HG03175 (cell line): ENCODE results near the gene LSM14B.

Experiments used
- ATAC-seq: cut with Tn5 transposase; IDR thresholded peaks from one replicate; pipeline ENCODE4 v1.9.1; 2021; ENCODE audit warnings: mild to moderate bottlenecking, moderate library complexity; ENCODE audit not compliant: unreplicated experiment

LSM14B gene

DNA sequence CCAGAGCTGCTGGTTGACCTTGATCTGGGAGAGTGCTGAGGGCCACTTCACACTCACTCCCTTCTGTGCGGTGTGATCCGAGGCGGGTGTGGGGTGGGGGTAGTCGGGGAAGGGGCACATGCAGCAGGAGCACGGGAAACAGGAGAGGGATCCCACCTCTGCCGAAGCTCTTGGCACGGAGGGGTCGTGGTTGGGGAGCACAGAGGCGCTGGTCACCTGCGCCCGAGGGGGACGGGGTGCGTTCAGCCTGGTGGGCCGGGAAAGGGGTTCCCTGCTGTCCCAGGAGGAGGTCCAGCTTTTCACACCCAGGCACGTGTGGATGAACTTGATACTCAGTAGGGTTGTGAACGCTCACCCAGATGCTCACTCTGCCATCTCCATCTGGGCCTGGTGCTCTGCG, 38.6 kb downstream of the LSM14B start:
- no peak for ATAC-seq

DNA sequence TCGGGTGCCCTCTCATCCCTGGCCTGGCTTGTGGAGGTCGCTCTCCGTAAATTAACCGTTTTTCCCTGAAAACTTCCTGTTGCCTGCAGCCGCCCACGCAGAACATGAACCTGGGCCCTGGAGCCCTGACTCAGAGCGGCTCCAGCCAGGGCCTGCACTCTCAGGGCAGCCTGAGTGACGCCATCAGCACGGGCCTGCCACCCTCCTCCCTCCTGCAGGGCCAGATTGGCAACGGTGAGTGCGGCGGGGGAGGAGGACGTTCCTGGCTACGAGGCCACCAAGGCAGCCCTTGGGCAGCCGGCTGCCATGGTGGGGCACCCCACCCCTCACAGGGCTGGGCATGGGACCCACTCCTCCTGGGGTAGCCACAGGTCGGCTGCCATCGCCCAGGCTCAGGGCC, 39.1 kb downstream of the LSM14B start:
- no peak for ATAC-seq

DNA sequence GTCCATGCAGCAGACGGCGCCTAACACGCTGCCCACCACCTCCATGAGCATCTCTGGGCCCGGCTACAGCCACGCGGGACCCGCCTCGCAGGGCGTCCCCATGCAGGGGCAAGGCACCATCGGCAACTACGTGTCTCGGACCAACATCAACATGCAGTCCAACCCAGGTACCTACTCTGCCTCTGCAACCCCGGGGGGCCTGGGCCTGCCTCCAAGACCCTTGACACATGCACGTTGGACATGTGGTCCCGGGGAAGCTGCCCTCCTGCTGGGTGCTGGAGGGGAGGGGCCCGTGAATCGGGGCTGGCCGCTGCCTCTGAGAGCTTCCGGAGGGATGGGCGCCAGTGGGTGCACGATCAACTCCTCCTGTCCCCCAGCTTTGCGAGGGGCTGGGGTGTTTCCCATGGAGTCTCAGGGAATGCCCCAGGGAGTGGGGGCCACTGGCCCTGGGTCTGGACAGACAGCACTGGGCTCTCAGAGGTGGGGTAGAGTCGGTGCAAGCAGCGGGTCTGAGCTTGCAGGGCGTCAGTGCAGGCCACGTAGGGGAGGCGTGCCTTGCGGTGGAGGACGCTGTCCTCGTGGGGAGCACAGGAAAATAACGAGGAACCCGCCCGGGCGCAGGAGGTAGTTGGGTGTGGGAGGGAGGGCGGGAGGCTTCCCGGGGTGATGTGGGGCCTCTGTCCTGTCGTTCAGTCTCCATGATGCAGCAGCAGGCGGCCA, 40.6 kb downstream of the LSM14B start:
- ATAC-seq = no peak

DNA sequence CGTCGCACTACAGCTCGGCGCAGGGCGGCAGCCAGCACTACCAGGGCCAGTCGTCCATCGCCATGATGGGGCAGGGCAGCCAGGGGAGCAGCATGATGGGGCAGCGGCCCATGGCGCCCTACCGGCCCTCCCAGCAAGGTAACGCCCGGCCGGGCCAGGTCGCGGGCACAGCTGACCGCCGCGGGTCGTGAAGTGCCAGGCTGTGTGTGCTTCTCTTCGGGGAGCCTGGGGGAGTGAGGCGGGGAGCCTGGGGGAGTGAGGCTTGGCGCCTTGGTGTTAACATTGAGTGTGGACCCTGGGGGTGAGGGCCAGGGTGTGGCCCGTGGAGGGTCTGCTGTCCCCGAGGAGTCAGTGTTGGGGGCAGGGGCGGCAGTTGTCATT, 41.2 kb downstream of the LSM14B start:
- ATAC-seq = no peak

DNA sequence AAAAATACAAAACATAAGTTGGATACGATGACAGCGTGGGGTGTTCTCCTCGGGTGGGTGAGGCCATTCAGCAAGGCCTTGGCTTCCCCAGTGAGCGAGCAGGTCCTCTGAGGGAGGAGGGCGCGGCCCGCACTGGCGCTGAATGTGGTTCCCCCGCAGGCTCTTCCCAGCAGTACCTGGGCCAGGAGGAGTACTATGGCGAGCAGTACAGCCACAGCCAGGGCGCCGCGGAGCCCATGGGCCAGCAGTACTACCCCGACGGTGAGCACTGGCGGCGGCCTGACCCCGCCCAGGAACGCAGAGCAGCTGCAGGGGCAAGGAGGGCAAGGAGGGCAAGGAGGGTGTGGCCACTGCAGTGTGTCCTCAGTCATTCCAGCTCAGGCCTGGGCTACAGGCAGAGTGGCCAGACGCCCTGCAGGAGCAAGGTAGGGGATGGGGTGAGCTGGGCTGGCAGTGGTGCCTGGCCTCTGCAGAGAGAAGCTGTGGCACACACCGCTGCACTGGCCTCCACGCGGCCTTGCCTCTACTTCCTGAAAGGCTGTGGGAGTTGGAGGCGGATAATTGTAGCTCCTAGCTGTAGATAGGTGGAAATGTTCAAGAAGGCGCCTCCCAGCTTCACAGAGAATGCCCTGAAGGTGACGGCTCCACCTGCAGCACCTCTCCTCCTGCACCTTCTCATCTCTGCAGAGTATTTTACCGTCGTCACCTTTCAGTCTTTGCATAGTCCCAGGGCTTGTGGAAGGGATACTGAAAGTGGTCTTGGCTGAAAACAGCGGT, 41.9 kb downstream of the LSM14B start:
- ATAC-seq = no peak

DNA sequence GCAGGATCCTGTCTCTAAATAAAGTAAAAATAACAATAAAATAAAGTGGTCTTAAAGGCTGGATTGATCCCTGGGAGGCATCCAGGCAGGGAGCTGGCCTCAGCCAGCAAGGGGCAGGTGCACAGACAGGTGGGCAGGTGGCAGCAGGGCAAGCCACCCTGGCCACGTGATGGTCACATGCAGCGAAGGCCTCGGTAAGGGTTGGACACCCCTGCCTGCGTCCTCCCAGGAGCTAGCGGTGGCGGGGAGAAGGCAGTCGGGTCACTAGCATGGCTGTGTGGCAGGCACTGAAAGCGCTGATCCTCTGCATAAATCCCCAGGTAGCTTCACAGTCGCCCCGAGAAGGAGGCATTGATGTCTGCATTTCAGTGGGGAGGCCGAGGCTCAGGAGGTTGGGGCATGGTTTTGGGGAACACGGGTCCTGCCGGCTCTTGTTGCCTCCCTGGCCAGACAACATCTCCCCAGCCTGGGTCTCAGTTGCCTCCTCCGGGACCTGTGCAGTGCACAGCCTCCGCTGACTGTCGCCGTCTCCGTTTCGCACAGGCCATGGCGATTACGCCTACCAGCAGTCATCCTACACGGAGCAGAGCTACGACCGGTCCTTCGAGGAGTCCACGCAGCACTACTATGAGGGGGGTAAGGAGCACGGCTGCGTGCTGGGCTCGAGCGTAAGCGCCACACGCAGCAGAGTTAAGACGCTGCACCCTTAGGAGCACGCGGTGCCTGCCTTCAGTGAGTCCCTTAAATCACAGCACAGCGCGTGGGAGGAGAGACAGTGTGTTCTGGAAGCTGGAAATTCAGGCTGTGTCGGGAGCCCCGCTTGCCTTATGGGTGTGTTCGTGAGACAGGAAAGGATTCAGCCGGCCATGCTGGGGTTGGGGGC, 42.8 kb downstream of the LSM14B start:
- ATAC-seq = no peak

DNA sequence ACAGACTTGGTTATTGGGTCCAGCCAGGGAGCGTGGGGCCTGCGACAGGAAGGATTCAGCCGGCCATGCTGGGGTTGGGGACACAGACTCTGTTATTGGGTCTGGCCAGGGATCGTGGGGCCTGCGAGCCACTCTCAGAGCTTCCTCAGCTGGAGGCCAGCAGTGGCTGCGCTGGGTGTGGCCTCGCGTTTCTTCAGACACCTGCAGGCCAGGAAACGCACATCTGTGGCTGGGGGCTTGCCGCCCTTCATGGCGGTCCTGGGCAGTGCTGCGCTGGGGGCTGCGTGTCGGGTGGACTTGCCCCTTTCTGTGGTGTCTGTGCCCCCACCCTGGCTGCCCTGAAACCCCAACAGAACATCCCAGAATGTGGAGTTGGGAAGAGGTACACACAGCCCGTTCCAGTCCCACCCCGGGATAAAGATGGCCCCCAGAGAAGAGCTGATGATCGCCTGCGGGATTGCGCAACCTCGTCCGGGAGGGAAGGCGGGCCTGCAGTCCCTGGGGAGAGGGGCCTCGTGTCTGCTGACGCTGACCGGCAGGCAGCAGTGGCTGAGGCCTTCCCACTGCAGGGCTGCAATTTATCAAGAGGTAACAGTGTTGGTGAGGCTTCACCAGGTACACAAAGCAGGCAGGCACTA, 43.6 kb downstream of the LSM14B start:
- ATAC-seq = no peak

DNA sequence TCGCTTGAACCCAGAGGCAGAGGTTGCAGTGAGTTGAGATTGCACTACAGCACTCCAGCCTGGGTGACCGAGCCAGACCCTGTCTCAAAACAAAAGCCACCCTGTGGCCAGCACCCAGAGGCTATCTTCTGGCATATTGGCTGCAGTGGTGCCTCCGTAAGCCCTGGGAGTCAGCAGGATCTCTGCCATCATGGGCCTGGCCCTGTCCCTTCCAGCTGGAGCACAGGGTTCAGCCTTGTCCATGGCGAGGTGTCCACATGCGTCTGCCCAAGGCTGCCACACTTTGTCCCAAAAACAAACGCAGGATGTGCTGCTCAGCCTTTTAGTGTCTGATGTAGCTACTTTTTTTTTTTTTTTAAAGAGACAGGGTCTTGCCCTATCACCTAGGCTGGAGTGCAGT, 45.2 kb downstream of the LSM14B start:
- ATAC-seq = no peak

DNA sequence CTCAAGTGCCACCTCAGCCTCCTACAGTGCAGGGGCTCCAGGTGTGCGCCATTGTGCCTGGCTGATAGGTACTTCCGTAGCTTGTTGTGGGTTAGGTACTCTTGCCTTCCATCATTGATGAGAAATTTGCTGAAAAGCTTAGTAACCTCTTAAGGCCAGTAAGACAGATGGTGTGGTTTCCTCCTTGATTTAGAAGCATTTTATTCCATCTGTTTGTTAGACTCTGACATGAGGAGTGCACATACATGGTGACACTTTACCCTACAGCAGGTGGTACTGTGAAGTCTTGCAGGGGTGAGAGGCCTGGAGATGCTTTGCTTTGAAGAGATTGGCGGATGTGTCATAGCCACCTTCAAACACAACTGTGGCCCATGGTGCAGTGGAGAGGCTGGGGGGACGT, 45.8 kb downstream of the LSM14B start:
- ATAC-seq = no peak

DNA sequence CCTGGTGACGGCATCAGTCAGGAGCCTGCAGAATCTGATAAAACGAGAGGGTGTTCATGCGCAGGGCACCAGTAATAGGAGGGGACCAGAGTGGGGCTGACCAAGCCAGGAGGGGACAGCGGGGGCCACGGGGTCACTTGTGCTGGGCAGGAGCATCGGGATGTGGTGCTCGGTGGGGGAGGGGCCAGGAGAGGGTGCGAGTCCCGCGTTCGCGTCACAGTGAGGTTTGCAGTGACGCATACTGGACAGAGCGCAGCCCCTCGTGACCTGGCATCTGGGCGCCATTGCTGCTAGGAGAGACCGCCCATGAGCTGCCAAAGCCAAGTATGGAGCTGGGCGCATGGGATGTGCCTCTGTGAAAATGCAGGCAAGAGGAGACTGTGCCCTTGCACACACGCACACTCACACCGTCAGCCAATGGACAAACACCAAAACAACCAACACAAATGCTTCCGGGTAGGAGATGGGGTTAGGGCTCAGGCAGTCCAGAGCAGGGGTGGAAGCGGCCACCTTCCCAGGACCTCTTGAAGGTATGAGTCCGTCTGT, 46.7 kb downstream of the LSM14B start:
- no peak for ATAC-seq

DNA sequence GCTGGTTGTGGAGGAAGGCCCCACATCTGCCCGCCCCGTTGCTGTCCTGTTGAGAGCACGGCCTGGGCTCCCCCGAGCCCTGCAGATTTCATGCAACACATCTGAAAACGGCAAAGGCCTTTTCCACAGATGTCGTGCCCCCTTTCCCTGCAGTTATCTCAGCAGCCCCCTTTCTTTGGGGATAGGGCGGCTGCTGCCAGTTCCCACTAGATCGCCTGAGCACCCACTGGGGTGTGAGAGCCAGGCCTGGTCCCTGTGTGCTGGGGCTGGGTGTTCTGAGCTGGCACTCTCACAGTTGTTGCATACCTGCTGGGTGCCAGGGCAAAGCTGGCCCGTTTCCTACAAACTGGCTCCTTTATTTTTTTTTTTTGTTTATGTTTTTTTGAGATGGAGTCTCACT, 48.3 kb downstream of the LSM14B start:
- ATAC-seq = no peak

DNA sequence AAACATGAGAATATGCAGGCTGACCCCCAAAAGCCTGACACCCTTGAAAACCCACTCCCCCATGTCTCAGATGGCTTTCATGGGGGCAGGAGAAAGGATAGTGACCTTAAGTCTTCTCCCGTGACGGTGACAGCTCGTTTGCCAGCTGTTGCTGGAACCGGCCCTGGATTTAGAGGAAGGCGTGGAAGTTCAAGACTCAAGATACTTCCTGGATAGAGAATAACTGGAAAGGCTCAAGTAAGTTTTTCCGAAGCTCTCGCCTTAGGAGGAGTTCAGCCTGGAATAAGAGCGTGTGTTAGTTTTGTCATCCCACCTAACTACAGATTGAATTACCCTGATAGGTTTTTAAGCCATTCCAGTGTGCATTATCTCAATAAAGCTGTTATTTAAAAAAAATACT, 49.0 kb downstream of the LSM14B start:
- ATAC-seq = no peak

DNA sequence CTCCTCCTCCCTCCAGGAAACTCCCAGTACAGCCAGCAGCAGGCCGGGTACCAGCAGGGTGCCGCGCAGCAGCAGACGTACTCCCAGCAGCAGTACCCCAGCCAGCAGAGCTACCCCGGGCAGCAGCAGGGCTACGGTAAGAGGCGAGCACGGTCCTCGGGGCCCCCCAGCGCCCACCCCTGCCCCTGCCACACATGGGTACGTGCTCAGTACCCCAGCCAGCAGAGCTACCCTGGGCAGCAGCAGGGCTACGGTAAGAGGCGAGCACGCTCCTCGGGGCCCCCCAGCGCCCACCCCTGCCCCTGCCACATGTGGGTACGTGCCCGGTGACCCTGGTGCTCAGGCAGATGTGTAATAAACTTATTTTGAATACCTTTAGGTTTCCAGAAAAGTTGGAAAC, 50.4 kb downstream of the LSM14B start:
- no peak for ATAC-seq

DNA sequence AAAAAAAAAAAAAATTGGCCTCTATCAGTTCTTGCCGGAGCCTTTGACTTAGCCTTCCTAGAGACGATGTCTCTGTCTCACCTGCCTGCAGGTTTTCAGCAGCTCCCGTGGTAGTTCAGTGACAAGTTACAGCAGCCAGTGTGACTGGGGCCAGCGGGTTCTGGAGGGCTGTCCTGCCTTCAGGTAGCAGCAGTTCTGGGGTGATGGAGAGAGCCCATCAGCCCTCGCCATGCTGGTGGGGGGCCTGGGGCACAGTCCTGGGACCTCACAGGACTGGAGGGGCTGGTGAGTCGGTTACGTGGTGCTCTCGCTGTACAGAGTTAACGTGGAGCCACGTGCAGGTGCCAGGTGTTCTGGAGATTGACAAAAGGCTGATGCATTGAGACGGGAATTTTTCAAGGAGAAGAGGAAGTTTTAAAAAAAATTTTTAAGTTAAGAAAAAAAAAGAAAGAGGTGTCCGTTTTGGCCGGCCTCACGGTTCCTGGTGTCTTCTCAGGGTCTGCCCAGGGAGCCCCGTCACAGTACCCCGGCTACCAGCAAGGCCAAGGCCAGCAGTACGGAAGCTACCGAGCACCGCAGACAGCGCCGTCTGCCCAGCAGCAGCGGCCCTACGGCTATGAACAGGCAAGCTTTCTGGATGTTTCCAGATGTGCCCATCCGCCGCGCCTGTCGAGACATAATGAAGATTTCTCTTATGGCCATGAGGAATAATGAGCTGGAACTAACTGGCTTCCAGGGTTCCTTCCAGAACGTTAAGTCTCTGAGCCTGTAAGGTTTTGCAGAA, 51.9 kb downstream of the LSM14B start:
- no peak for ATAC-seq

DNA sequence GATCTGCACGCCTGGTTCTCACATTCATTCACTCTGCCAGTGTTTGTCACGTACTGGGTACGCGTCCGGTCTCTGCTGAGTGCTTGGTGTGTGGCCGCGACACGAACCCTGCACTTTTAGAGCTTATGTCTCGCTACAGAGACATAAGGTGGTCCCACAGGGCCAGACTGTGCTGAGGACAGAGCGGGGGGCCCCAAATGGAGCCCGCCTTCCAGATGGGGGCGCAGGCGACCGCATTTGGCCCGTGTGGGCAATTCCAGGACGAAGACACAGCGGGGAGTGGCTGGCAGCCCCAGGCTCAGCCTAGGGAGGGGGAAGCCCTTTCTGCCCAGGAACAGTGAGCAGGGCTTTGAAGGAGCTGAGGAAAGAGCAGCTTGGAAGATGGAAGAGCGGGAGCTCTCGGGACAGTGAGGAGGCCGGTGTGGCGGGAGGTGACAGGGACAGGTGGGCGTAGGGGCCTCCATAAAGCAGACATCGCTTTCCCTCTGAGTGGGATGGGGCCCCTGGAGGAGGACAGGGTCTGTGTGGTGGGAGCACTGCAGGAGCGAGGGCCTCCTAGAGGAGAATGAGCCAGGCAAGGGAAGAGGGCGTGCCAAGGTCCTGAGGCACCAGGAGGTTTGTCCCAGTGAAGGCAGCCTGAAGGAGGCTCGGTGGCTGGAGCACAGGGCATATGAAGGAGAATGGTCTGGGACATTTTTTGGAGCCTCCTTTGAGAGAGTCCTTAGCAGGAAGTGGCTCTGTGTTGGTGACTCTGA, 52.8 kb downstream of the LSM14B start:
- no peak for ATAC-seq

DNA sequence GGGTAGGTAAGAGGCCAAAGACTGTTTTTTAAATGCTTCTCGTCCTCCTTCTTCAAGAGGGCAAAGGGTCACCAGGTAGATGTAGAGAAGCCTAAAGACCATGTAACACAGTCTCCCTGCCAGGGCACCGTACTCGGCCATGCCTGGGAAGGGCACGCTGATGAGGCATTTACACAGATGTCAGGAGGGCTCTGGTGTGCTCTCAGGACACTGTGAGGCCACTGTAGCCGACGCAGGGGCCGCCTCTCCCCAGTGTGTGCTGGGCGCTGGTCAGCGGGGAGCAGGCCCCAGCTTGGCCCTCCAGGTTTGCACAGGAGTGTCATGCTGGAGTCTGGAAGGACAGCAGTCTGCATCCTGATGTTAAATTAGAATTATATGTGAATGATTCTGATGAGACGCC, 53.4 kb downstream of the LSM14B start:
- no peak for ATAC-seq

DNA sequence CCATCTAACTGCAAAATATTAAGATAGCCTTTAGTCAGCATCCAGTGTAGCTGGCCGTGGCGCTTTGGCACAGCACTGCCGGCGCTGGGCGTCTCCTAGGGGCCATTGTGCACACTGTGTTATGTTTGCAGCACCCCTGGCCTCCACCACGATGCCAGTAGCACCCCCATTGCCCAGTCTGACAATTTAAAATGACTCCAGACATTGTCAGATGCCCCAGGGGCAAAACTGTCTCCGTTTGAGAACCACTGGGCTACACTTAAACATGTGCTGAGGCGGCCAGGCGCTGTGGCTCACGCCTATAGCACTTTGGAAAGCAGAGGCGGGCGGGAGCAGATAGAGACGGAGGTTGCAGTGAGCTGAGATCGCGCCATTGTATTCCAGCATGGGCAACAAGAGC, 54.6 kb downstream of the LSM14B start:
- no peak for ATAC-seq

DNA sequence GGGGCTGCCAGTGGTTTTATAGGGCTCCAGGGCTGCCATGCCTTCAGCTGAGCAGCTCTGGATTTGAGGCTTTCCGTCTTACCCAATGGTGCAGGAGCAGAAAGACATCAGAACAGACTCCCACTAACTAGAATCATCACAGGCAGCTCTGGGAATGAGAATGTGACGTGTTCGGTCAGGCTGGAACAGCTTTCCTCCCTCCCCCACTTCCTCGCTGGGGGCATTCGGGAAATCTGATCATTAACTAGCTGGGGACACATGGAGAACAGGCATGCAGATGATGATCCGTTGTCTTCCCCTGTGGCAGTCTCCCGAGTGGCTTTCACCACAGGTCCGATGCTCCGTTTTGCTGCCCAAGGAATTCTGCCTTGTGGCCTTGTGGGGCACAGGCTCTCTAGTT, 55.0 kb downstream of the LSM14B start:
- no peak for ATAC-seq
